Omental fat pad (tissue), 4 donors: ENCODE results near the gene TMEM175. TPM values are rescaled to one million over a fixed set of nuclear protein-coding genes. Genes with fewer than 3 reads are reported as not detected.

Experiments
- ATAC-seq: fragments of 150-250 bp; one replicate; pipeline ENCODE4 v1.9.1; 2016; ENCODE audit warnings: mild to moderate bottlenecking, moderate library complexity; ENCODE audit not compliant: low FRiP score
- DNase-seq: peaks from one replicate; pipeline ENCODE4 v3.0.0-alpha.2; 2019; ENCODE audit warnings: low spot score
- total RNA-seq, 4 donors: library from RNA; depleted of rRNA; stranded (reverse); fragments of >200 nt; gene quantifications; one replicate each; pipeline ENCODE4 v1.1.0, GENCODE V29; 2016
- TF ChIP-seq, protein P1 (sequence below), 3 donors: fragments of 450-650 bp; IDR thresholded peaks; one replicate each; pipeline ENCODE4 v1.5.1; 2016 to 2017; ENCODE audit warnings: antibody characterized with exemption in 3 of 3, mild to moderate bottlenecking in 3 of 3, moderate library complexity in 2 of 3

The TMEM175 gene
- total RNA-seq, 4 donors from 2014 or later, result 21.9 to 35.3 (median 23.1) TPM

DNA sequence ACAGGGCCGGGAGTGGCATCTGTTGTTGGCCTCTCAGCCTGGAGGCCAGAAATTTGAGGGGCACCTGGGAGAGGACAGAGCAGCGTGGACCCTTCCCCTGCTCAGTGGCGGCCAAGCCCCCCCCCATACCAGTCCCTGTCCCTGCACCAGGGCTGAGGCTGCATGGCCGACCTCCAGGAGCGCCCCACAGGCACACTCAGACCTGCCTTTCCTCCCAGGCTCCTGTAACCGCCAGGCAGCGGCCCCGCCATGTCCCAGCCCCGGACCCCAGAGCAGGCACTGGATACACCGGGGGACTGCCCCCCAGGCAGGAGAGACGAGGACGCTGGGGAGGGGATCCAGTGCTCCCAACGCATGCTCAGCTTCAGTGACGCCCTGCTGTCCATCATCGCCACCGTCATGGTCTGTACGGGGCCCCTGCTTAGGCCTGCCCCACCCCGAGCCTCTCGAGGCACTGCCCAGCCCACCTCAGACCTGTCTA lies 15.3 kb downstream of the TMEM175 start:
- no peak for DNase-seq
- ATAC-seq, result no peak
- TF ChIP-seq, protein P1, sequence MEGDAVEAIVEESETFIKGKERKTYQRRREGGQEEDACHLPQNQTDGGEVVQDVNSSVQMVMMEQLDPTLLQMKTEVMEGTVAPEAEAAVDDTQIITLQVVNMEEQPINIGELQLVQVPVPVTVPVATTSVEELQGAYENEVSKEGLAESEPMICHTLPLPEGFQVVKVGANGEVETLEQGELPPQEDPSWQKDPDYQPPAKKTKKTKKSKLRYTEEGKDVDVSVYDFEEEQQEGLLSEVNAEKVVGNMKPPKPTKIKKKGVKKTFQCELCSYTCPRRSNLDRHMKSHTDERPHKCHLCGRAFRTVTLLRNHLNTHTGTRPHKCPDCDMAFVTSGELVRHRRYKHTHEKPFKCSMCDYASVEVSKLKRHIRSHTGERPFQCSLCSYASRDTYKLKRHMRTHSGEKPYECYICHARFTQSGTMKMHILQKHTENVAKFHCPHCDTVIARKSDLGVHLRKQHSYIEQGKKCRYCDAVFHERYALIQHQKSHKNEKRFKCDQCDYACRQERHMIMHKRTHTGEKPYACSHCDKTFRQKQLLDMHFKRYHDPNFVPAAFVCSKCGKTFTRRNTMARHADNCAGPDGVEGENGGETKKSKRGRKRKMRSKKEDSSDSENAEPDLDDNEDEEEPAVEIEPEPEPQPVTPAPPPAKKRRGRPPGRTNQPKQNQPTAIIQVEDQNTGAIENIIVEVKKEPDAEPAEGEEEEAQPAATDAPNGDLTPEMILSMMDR (IDR thresholded peaks at IDR 0.05), result no peak

DNA sequence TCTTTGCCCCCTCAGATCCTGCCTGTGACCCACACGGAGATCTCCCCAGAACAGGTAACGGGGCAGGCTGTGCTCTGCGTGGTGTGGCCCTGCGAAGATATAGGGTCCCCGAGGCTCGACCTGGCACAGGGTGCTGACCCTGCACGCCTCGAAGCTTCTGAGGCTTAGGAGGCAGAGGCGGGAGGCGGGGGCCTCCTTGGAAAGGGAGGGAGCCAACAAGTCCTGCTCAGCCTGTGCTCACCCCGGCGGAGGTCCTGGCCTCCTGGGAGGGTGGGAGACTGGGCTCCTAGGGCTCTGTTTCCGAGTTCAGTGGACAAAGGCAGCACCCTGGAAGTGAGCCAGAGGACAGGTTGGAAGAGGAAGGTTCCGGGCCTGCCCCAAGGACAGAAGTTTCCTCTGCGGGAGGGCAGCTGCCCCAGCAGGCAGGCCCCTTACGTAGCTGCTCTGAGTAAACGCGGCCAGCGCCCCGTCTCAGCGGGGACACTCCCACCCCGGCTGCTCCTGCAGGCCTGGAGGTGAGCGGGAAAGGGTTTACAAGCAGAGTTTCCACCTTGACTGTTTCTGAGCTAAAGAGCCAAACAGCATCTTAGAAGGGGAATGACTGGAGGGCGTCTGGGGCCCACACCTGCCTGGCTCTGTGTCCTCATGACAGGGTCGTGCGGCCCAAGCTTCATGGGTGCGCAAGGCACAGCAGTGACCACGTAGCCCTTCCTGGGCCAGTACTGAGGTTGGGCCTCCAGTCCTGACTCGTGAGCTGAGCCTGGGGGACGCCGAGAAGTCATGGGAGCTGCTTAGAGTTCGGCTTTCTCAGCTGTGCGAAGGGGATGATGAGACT lies 16.1 kb downstream of the TMEM175 start:
- TF ChIP-seq, protein P1 (IDR thresholded peaks at IDR 0.05), result no peak
- ATAC-seq, result no peak
- no peak for DNase-seq

DNA sequence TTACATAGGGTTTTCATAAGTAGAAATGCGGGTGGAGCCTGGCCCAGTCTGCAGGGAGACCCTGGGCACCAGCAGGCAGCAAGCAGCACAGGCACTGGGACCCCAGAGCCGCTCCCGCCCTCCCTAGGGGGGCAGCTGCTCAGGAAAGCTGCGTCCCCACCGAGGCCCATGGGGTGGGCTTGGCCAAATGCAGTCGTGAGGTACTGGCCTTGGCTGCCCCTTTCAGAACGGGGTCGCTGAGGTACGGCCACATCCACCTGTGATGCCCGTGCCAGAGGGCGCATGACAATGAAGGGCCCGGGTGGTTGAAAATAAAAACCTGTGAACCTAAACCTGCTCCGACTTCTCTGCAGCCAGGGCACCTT lies 16.7 kb downstream of the TMEM175 start:
- no peak for ATAC-seq
- TF ChIP-seq, protein P1 (IDR thresholded peaks at IDR 0.05), result no peak
- DNase-seq, result no peak

GRCh38 chr4:949656-950055 lies 17.4 kb downstream of the TMEM175 start:
- DNase-seq (no peak), ATAC-seq (no peak)
- TF ChIP-seq, protein P1 (IDR thresholded peaks at IDR 0.05), result no peak

DNA sequence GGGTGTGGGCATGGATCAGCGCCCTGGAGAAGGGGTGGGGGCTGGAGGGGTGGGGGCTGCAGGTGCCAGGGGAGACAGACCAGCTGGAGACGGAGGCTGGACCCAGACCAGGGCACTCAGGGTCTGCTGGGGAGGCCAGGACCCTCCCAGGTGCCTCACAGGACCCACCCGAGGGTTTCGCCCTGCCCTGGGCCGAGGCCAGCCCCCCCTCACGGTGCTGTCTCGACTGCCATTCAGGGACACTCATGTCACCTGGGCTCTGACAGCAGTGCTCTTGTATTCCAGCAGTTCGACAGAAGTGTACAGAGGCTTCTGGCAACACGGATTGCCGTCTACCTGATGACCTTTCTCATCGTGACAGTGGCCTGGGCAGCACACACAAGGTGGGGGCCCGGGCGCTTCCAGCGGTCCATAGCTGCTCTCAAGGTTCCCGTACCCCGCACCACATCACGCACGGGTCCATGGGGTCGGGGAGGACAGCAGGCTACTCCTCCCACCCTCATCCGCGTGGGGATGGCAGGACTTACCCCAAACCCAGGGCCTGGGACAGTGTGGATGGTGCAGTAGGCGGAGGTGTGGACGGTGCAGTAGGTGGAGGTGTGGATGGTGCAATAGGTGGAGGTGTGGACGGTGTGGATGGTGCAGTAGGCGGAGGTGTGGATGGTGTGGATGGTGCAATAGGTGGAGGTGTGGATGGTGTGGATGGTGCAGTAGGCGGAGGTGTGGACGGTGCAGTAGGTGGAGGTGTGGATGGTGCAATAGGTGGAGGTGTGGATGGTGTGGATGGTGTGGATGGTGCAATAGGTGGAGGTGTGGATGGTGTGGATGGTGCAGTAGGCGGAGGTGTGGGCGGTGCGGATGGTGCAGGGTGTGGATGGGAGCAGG lies 18.1 kb downstream of the TMEM175 start:
- ATAC-seq (no peak), DNase-seq (no peak)
- TF ChIP-seq, protein P1 (IDR thresholded peaks at IDR 0.05), result no peak

DNA sequence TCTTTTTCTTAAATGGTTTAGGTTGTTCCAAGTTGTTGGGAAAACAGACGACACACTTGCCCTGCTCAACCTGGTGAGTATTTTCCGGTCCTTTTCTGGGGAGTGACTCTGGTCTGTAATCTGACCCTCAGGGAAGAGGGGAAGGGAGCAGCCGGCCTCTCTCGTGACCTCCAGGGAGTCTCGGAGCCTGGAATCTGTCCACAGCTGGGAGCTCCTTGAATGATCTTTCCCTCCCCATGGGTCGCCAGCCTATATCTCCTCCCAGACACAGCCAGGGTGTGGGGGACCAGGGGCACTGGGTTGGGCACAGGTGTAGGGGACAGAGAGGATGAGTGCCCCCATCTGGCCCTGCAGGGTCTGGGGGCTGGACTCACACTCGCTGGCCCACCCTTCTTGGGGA lies 18.9 kb downstream of the TMEM175 start:
- TF ChIP-seq, protein P1 (IDR thresholded peaks at IDR 0.05), result no peak
- ATAC-seq (no peak), DNase-seq (no peak)
